ENCODE measurements around the gene GATAD2A.
A peak's percentile ranks its signal among the peaks of the same experiment; 100 is the strongest.

Gene GATAD2A

DNA sequence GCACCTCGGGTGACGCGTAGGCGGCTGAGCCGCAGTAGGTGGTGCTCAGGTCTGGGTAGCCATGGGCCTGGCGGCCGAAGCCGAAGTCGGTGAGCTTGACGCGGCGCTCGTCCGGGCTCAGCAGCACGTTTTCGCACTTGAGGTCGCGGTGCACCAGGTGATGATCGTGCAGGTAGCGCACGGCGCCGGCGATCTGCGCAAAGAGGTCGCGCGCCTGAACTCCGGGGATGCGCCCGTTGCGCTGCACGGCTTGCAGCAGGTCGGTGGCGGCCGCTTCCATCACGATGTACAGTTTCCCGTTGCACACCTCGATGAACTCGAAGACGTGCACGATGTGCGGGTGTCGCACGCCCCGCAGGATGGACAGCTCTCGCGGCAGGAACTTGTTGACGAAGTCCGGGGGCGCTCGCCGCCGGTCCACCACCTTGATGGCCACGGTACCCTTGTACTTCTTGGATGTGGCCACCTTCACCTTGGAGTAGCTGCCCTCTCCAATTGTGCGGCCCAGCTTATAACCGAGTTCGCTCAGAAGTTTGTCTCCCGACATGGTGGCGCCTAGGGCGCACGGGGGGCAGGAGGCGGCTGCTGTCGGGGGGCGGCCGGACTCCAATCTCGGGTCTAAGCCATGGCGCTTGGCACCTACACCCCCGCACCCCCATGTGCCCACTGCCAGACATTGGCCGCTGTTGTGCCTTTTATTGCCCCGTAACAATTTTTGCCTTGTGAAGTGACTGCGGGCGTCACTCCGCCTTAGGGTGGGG, 109.6 kb downstream of the GATAD2A start, which contains the start of gene TSSK6:
Gene TSSK6 (minus strand): TSS at position 668 of the 761 bp plus-strand sequence. CDS start 121 bp downstream, at position 547.
- no peak for DNase-seq

DNA sequence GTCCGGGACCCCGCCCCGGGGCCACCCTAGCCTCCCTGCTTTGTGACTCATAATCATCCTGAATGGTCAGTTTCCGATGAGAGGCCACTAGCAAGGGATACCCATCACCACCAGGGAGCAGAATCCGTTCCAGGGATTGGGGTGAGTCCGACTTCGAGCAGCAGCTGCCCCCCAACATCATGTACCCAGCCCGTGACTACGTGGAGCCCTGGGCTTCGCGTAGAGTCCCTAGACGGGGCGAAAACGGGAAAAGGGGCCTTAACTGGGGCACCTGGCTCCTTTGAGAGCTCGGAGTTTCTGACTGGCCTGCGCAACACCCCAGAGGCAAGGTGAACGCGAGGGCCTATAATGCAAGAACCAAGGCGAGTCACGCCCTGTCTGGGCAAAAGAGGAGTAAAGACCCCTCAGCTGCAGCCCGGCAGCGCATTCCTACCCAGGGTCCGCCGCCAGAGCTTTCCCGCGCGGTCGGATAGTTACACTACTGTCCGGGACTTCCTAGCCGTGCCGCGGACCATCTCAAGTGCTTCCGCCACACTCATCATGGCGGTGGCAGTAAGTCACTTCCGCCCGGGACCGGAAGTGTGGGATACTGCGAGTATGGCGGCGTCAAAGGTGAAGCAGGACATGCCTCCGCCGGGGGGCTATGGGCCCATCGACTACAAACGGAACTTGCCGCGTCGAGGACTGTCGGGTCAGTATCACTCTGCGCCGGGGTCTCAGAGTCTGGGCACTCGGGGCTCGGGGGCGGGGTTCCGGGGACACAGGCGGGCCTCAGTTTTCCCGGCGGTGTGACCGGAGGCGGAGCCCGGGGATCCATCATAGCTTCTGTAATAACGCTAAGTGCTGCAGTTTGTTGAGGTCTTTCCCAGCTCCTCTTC, 110.4 kb downstream of the GATAD2A start, which contains the start of gene NDUFA13:
Gene NDUFA13 (plus strand): TSS at position 584 of the 878 bp plus-strand sequence. CDS start 14 bp downstream, at position 598.
- peak; percentile 94 for DNase-seq

DNA sequence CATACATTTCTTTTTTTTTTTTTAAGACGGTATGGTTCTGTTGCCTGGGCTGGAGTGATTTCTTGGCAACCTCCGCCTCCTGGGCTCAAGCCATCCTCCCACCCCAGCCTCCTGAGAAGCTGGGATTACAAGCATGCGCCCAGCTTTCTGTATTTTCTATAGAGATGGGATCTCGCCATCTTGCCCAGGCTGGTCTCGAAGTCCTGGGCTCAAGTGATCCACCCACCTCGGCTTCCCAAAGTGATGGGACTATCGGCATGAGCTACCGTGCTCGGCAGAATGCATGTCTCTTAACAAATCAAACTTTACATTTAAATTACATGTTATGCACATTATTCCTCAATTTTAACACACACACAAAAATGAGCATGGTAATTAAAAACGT, 111.8 kb downstream of the GATAD2A start:
- DNase-seq = no peak

DNA sequence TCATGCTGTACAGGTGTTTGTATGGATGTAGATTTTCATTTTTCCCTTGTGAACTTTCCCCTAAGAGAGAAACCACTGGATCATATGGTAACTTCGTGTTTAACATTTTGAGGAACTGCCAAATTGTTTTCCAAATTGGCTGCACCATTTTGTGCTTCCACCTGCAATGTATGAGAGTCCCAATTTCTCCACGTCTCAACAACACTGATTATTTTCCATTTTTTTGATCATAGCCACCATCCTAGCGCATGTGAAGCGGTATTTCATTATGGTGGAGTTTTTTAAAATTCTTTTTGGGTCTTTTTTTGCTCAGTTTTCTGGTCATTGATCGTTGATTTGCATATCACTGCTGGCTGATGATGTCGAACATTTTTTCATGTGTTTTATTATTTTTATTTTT, 115.5 kb downstream of the GATAD2A start:
- DNase-seq = no peak

DNA sequence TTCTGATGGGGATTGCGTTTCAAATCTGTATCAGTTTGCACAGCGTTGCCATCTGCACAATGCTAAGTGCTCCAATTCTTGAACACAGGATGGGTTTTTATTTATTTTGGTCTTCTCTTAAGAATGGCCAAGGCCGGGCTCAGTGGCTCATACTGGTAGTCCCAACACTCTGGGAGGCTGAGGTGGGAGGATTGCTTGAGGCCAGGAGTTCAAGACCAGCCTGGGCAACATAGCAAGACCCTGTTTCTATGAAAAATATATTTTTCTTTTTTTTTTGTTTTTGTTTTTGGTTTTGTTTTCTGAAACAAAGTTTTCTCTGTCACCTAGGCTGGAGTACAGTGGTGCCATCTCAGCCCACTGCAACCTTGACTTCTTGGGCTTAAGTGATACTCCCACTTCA, 117.7 kb downstream of the GATAD2A start:
- DNase-seq = no peak

DNA sequence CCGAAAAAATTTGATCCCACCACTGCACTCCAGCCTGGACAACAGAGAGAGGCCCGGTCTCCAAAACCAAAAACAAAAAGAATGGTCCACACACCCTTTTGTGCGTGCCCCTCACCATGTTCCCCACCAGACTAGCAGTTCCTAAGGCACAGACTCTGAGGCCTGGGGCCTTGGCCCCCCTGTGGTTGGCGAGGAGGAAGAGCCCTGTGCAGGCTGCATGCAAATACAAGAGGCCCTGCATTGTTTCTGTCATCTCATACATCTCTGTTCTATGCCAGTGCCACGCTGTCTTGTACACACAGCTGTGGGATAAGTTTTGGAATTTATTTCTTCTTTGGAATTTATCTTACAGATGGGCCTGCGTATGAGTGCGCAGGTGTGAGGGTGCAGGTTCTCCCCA, 118.6 kb downstream of the GATAD2A start:
- DNase-seq = no peak

DNA sequence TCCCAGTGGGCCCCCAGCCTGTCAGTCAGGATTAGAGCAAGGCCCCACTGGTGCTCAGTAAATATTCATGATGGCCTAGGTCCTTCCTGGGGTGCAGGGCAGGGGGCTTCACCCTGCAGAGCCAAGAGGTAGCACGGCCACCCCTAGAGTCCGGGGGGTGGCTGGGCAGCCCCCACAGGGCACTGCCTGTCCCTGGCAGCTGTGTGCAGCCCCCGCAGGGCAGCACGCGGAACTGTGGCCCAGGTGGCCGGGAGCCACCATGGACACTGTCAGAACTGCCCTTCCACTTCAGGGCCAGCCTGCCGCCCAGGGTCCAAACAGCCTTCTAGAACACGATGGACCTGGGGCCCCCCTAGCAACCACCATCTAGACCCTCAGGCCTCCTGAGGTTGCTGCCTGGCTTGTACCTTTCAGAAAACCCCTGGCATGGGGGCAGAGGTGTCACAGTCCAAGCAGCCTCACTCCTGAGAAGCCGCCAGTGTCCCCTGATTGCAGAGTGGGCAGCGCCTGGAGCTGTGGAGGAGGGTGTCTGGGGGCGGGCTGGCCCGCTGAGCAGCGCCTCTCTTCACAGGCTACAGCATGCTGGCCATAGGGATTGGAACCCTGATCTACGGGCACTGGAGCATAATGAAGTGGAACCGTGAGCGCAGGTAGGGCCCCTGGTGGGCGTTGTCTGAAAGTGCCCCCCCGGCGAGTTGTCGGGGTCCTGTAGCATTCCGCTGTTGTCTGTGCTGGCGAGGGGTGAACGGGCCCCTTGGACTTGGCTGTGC, 120.3 kb downstream of the GATAD2A start:
- no peak for DNase-seq

DNA sequence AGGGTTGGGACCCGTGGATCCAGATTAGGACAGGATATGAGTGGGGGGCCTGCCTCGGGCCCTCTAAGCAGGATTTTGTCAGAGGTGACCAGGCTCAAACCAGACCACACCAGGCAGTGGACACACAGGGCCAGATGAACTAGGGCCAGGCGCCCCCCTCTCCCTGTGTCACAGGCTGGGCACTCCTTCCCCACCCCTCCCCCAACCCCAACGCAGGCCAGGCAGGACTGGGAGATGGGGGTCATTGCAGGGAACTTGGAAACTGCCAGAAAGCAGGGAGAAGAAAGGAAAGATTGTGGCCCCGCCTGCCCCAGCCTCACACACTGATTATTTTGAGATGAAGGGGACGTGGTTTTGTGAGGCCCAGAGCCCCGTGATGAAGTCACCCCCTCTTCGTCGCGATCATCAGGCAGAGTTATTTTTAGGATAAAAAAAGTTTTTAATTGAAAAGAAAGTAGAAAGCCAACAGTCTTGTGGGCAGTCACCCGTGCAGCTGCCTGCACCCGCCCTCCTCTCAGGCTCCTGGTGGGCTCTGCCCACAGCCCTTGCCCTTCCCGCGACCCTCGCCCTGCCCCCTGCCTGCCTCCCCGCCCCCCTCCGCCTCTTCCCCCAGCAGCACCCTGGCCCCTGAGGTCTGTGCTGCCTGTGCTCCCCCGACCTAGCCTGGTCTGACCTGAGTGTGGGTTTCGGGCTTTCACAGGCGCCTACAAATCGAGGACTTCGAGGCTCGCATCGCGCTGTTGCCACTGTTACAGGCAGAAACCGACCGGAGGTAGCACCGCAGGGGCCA, 121.3 kb downstream of the GATAD2A start:
- no peak for DNase-seq

DNA sequence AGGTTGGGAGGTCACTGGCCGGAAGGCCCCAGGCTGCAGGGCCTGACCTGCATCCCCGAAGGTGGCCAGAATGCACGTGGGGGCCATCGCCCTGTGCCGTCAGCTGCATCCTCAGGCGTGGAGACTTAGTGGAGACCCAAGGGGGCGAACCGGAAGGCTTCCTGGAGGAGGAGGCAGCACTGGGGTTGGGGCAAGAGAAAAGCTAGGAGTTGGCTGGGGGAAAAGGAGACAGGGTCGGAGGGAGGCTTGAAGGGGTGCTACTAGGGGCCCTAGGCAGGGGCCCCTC, 121.8 kb downstream of the GATAD2A start:
- DNase-seq = no peak

DNA sequence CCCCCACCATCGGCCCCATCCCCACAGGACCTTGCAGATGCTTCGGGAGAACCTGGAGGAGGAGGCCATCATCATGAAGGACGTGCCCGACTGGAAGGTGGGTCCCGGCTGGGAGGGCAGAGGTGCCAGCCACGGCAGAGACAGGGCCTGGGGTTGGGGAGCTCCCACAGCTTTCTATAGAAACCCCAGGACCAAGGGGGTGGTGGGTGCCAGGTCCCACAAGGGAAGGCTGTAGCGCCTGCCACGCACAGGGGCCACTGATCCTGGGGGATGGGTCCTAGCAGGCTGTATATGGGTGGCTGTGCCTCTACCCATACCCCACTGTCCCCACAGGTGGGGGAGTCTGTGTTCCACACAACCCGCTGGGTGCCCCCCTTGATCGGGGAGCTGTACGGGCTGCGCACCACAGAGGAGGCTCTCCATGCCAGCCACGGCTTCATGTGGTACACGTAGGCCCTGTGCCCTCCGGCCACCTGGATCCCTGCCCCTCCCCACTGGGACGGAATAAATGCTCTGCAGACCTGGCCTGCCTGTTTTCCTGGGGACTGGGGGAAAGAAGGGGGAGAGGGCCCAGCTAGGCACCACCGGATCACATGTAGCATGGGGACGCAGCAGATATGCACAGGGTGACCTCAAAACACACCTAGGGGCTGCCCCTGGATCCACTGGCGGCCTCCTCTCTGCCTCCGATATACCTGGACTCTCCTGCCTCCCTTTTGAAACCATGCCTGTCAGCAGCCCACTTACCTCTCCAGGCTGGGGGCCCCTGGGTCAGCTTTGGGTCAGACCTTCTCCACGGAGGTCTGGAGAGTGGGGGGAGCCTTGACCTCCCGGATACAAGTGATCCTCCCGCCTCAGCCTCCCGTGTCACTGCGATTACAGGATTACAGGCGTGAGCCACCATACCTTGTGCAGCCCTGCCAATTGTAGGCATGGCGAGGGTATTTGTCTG, 122.5 kb downstream of the GATAD2A start:
- no peak for DNase-seq

DNA sequence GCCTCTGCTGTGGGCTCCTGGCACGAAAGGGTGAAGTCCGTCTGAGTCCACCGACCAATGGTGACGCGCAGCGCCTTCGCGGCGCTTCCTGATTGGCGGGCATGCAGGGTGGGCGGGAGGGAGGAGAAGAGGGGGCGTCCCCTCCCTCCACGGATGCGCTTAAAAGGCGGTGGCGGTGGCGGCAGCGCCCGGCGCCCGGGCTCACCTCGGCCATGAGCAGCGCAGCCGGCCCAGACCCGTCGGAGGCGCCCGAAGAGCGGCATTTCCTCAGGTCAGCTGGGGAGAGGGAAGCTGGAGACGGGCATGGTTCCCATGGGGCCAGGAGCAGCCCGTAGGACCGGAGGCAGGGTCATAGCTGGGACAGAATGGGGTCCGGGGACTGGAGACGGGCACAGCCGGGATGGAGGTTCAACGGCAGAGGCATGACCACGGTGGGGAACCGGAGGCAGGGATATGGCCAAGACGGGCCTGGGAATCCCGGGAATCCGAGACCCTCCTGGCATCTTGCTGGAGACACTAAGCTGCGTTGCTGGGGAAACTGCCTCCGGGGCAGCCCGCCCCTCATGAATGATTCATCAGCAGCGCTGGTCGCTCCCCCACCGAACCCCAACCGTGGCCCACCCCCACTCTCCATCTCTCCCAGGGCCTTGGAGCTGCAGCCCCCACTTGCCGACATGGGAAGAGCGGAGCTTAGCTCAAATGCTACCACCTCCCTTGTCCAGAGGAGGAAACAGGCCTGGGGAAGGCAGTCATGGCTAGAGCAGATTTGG, 123.4 kb downstream of the GATAD2A start, which contains the start of gene YJEFN3:
Gene YJEFN3 (plus strand): TSS at position 191 of the 770 bp plus-strand sequence. CDS start 22 bp downstream, at position 213.
- peak; percentile 66 for DNase-seq

DNA sequence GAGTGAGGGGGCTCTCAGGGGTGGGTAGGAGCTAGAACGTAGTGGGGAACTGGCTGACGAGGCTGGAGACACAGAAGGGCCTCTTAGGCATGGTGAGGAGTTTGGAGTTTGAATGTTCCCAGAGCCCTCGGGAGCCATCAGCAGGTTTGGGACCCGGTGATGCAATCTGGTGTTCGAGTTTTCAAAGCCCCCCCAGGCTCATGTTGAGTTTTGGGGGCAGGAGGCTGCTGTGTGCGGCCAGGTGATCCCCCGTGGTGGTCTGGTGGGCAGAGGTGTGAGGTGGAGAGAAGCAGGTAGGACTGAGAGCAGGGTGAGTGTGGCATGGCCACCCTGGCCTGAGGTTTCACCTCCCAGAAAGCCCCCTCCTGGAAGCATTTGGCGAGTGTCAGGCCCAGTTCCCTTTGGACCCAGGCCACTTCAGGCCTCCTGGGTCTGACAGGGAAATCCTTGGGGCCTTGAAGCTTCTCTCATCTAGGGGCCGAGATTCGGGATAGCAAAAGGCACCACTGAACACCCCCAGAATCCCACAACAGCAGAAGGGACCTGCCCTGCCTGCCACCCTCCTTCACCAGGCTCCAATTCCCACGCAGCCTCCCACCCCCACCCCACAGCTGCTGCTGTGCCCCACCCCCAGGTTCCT, 124.4 kb downstream of the GATAD2A start:
- DNase-seq = no peak

DNA sequence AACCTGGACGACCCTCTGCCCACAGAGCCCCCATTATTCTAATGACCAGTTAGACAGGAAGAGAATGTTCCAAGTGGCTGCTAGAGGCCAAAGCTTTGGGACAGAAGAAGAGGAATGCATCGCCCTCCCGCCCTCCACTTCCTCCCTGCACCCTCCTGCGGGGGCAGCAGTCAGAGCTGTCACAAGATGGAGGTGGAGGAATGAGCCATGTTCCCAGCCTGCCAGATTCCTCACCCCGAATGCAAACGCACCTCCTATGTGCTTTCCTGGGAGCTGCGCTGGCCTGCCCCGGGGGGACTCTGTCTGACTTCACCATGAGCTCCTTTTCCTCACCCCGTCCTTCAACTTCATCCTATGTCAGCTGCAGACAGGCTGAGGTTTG, 124.9 kb downstream of the GATAD2A start:
- DNase-seq = no peak

DNA sequence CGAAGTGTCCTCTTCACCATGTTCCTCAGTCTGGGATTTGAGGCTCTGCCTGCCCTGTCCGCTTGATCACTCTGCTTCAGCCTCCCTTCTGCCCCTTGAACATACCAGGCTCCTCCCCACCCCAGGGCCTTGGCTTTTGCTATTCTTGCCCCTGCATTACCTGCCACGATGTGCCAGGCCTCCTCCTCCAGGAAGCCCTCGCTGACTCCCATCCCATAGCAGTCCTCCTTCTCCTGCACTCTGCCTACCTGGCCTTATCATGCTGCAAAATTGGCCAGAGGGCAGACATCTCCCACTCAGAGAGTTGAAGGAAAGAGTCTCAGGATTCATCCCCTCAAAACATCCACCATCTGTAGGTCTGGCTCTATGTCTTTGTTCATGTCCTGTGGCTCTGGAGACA, 125.4 kb downstream of the GATAD2A start:
- DNase-seq = no peak

DNA sequence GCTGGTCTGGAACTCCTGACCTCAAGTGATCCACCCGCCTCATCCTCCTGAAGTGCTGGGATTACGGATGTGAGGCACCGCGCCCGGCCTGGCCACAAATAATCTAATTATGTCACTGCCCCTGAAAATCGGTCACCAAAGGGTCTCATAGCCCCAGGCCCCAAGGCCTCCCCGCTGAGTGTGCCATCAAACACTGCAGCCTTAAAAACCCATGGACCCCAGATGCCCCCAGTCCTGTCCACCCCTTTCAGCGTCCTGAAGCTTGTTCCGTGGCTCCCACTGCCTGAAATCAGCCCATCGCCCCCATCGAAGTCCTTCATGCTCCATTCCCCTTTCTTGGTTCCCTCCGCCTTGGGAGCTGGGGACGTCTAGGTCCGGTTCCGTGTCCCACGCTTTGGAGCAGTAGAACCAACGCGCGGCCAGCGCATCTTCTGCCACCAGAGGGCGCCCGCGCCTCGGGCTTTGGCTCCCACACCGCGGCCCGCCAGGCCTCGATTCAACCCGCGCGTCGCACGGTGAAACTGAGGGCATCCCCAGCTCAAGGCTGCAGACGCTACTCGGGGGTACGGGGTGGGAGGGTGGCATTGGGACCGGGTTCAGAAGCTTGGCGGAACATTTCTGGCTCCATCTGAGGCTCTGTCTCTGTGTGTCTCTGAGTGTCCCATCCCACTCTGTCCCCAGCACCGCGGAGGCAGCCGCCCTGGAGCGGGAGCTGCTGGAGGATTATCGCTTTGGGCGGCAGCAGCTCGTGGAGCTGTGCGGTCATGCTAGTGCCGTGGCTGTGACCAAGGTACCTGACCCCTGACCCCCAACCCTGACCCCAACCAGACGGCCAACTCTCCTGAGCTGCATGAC, 126.7 kb downstream of the GATAD2A start:
- peak; percentile 60 for DNase-seq

DNA sequence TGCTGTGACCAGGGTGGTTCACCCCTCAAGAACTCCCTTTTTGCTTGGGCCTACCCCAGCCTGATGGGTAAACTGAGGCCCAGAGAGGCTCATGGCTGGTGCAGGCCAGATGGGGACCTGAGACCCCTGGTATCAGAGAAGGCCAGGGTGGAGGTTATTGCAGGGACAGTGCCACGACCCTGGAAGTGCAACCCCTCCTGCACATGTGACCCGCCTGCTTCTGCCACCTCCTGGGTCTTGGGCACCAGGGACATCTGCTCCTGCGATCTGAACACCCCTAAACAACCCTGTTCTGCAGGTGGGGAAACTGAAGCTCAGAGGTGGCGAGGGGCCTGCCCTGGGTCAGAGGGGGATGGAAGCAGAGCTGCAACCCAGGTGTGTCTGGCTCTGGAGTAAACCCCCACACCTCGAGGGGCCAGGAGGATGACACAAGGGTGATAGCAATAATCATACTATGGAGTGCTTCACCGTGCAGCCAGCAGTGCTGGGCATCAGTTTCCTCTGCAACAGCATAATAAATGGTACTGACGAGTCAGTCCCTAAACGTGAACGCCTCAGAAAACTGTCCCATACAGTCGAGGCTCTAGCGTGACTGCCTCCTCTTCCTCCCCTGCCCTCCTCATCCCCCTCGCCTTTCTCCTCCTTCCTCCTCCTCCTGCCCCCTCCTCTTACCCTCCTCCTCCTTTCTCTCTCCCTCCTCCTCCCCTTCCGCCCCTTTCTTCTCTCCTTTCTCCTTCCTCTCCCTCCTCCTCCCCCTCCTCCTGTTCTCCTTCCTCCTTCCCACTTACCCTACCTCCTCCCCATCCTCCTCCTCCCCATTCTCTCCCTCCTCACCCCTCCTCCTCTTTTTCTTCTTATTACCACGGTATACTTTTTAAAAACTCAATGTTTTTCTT, 127.6 kb downstream of the GATAD2A start:
- DNase-seq = no peak

DNA sequence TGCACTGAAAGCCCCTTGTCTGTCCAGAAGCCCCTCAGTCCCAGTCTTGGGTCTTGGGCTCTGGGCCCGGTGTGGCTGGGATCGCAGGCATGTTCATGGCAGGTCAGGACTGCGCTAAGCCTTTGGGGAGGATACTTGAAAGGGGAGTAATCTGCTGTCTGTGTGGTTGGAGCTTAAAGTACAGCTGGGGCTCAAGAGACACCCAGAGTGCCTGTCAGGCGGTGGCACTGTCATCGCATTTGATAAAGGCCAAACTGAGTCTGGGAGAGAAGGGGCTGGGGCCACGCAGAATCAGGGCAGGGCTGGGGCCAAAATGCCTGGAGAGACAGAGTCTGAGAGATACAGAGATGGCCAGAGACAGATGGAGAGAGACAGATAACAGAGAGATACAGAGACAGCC, 128.4 kb downstream of the GATAD2A start:
- DNase-seq = no peak

Data from fibroblast of skin of right biceps (primary cell).